NCI-H2171 treated with DMSO at 0.1 percent for 48 hours (cell line): ENCODE measurements around the gene SMCO1.
"Not testable (repeated sequence)": the region's sequence is repeated elsewhere in the genome, so short reads cannot be mapped to it uniquely, and the experiment has no call there.

Experiments used
- DNase-seq: peaks from one replicate; lab custom pipeline; 2025; lab: John Stamatoyannopoulos, UW

The SMCO1 gene

GRCh38 chr3:196492080-196492479, 23.1 kb downstream of the SMCO1 start:
- DNase-seq: no peak

GRCh38 chr3:196489747-196490146, 25.4 kb downstream of the SMCO1 start:
- DNase-seq: no peak

DNA sequence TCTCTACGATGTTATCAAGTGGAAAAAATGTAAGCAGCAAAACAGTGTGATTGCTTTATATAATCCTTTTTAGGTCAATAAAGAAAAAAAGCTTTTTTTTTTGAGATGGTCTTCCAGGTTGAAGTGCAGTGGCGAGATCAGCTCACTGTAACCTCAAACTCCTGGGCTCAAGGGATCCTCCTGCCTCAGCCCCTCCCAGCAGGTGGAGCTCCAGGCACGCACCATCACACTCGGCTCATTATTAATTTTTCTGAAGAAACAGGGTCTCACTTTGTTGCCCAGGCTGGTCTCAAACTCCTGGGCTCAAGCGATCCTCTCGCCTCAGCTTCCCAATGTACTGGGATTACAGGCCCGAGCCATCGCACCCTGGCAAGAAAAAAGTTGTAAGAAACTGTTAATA, 28.9 kb downstream of the SMCO1 start:
- peak; percentile 11 for DNase-seq

DNA sequence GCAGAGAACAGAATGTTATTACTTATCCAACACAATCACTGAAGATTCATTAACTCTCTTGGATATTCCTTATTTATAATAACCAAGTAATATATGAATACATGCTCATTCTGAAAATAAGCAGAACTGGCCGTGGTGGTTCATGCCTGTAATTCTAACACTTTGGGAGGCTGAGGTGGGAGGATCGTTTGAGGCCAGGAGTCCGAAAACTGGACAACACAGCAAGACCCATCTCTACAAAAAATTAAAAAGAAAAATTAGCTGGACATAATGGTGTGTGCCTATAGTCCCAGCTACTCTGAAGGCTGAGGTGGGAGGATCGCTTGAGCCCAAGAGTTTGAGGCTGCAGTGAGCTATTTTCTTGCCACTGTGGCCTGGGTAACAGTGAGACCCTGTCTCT, 37.5 kb downstream of the SMCO1 start:
- no peak for DNase-seq

DNA sequence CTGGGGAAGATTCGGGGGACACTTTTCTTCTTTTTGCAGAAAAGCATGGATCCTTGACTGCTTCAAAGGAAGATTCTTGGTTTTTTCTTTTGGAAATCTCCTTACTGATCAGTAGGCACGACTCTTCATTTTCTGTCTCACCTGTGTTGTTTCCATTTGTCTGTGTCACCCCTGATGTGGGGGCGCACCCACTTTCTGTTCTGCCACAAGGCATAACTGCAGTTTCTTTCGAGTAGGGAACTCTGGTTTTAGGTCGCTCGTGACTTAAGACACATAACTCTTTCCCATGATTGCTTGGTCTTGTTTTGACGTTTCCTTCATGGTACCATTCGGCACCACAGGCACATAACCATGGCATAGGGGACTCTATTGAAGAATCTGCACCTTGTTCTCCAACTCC, 42.9 kb downstream of the SMCO1 start:
- no peak for DNase-seq

- no peak for DNase-seq
Measured at GRCh38 chr3:196471551-196471950, 43.6 kb downstream of the SMCO1 start.

- DNase-seq: not testable (repeated sequence)
Measured at GRCh38 chr3:196470182-196470581, 45.0 kb downstream of the SMCO1 start.

DNA sequence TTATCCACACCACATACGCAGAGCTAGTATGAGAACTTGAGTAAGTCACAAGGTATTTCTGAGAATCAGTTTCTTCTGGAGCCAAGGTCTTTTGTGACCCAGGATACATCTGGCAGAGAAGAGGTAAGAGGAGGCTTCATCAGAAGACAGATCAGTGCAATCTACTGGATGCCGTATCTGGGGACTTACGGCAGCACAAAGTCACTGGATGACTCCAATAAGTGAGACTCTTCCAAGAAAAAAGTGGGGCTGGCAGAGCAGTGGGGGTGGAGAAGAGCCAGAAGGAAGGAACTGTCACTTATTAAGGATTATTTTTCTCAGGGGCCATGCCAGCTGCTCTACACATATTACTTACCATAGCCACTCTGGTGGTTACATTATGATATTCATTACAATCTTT, 51.3 kb downstream of the SMCO1 start:
- peak; percentile 8 for DNase-seq

GRCh38 chr3:196463478-196463756, 51.7 kb downstream of the SMCO1 start:
- no peak for DNase-seq

- DNase-seq: not testable (repeated sequence)
Measured at GRCh38 chr3:196462680-196463477, 52.3 kb downstream of the SMCO1 start.

GRCh38 chr3:196458063-196458462, 57.1 kb downstream of the SMCO1 start:
- no peak for DNase-seq

DNA sequence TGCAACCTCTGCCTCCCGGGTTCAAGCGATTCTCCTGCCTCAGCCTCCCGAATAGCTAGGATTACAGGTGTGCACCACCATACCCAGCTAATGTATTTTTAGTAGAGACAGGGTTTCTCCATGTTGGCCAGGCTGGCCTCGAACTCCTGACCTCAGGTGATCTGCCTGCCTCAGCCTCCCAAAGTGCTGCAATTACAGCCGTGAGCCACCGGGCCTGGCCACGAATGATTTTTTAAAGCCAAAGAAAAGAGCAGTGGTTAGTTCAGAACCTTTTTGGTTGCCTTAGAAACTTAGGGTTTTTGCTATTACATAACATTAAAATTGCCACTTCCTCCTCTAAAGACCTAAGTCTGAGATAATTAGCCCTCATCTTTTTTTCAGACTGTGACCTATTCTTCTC, 57.7 kb downstream of the SMCO1 start:
- DNase-seq: not testable (repeated sequence)
